H9 (cell line): ENCODE data around the gene DNAL1. TPM values are rescaled to one million over a fixed set of nuclear protein-coding genes. Genes with fewer than 3 reads are reported as not detected.

ENCODE experiments used
- DNase-seq: peaks from one replicate; pipeline ENCODE4 v3.0.0-alpha.2; 2017
- H2AFZ ChIP-seq: one replicate; pipeline ENCODE4 v1.6.1; 2013; ENCODE audit warnings: mild to moderate bottlenecking, low read length, control low read depth, moderate library complexity
- H2AK5ac ChIP-seq: 2 replicates; pipeline ENCODE4 v1.6.1; 2013; ENCODE audit warnings: low read length, control low read depth, mixed read lengths; ENCODE audit not compliant: insufficient read length
- H2BK120ac ChIP-seq: one replicate; pipeline ENCODE4 v1.6.1; 2013; ENCODE audit warnings: low read depth, mild to moderate bottlenecking, low read length, control low read depth, inconsistent platforms; ENCODE audit not compliant: poor library complexity, severe bottlenecking
- H2BK12ac ChIP-seq: 2 replicates; pipeline ENCODE4 v1.6.1; 2013; ENCODE audit warnings: low read length, control low read depth, mixed read lengths, low read depth; ENCODE audit not compliant: insufficient read length
- H2BK15ac ChIP-seq: 2 replicates; pipeline ENCODE4 v1.6.1; 2013; ENCODE audit warnings: low read depth, low read length, control low read depth
- H2BK20ac ChIP-seq: one replicate; pipeline ENCODE4 v1.6.1; 2013; ENCODE audit warnings: low read depth, mild to moderate bottlenecking, low read length, control low read depth, inconsistent platforms; ENCODE audit not compliant: poor library complexity, severe bottlenecking
- H2BK5ac ChIP-seq: 2 replicates; pipeline ENCODE4 v1.6.1; 2013; ENCODE audit warnings: low read length, control low read depth, mixed read lengths; ENCODE audit not compliant: insufficient read length
- H3K14ac ChIP-seq: 2 replicates; pipeline ENCODE4 v1.6.1; 2013; ENCODE audit warnings: low read length, control low read depth; ENCODE audit not compliant: insufficient read depth
- H3K18ac ChIP-seq: 2 replicates; pipeline ENCODE4 v1.6.1; 2013; ENCODE audit warnings: low read depth, mild to moderate bottlenecking, mixed read lengths, low read length, control low read depth; ENCODE audit not compliant: insufficient read length
- H3K23ac ChIP-seq: 2 replicates; pipeline ENCODE4 v1.6.1; 2013; ENCODE audit warnings: low read length, control low read depth, mixed read lengths, low read depth; ENCODE audit not compliant: insufficient read length
- H3K23me2 ChIP-seq: 2 replicates; pipeline ENCODE4 v1.6.1; 2013; ENCODE audit warnings: low read depth, mild to moderate bottlenecking, mixed read lengths, low read length, control low read depth; ENCODE audit not compliant: insufficient read length, poor library complexity, severe bottlenecking
- H3K27ac ChIP-seq: 2 replicates; pipeline ENCODE4 v1.5.1; 2013; ENCODE audit warnings: low read length, control low read depth, mixed read lengths, low read depth; ENCODE audit not compliant: insufficient read length
- H3K27me3 ChIP-seq: 2 replicates; pipeline ENCODE4 v1.6.1; 2013; ENCODE audit warnings: low read length, control low read depth, inconsistent platforms; ENCODE audit not compliant: insufficient read depth
- H3K4ac ChIP-seq: 2 replicates; pipeline ENCODE4 v1.6.1; 2013; ENCODE audit warnings: low read depth, mild to moderate bottlenecking, control low read depth, inconsistent platforms, low read length, moderate library complexity
- H3K4me1 ChIP-seq: 2 replicates; pipeline ENCODE4 v1.6.1; 2013; ENCODE audit warnings: low read length, control low read depth, inconsistent platforms; ENCODE audit not compliant: insufficient read depth
- H3K4me2 ChIP-seq: 2 replicates; pipeline ENCODE4 v1.6.1; 2013; ENCODE audit warnings: low read length, control low read depth, mixed read lengths; ENCODE audit not compliant: insufficient read length, insufficient read depth
- H3K56ac ChIP-seq: 2 replicates; pipeline ENCODE4 v1.6.1; 2013; ENCODE audit warnings: low read depth, mild to moderate bottlenecking, mixed read lengths, low read length, control low read depth; ENCODE audit not compliant: insufficient read length
- H3K79me1 ChIP-seq: 2 replicates; pipeline ENCODE4 v1.6.1; 2013; ENCODE audit warnings: low read depth, mild to moderate bottlenecking, moderate library complexity, low read length, control low read depth, inconsistent platforms; ENCODE audit not compliant: insufficient read depth, poor library complexity, severe bottlenecking
- H3K79me2 ChIP-seq: 2 replicates; pipeline ENCODE4 v1.6.1; 2013; ENCODE audit warnings: low read length, control low read depth, inconsistent platforms; ENCODE audit not compliant: insufficient read depth
- H3K9ac ChIP-seq: 2 replicates; pipeline ENCODE4 v1.6.1; 2013; ENCODE audit warnings: low read length, control low read depth, mixed read lengths; ENCODE audit not compliant: insufficient read length; ENCODE audit errors: extremely low read depth
- H3K9me3 ChIP-seq: one replicate; pipeline ENCODE4 v1.6.1; 2013; ENCODE audit warnings: low read depth, low read length, inconsistent platforms; ENCODE audit not compliant: control insufficient read depth
- H3T11ph ChIP-seq: one replicate; pipeline ENCODE4 v1.6.1; 2013; ENCODE audit warnings: mild to moderate bottlenecking, low read length, control low read depth, inconsistent platforms
- H4K20me1 ChIP-seq: one replicate; pipeline ENCODE4 v1.6.1; 2013; ENCODE audit not compliant: control insufficient read depth, insufficient read length, insufficient read depth
- H4K5ac ChIP-seq: 2 replicates; pipeline ENCODE4 v1.6.1; 2013; ENCODE audit warnings: low read depth, mild to moderate bottlenecking, mixed read lengths, low read length, control low read depth; ENCODE audit not compliant: insufficient read length
- H4K8ac ChIP-seq: replicated peaks from 2 replicates; pipeline ENCODE4 v1.6.1; 2013; ENCODE audit warnings: low read length, control low read depth, mixed read lengths, low read depth; ENCODE audit not compliant: insufficient read length
- H4K91ac ChIP-seq: 2 replicates; pipeline ENCODE4 v1.6.1; 2013; ENCODE audit warnings: low read depth, mild to moderate bottlenecking, moderate library complexity, mixed read lengths, low read length, control low read depth; ENCODE audit not compliant: insufficient read length
- H3K27ac Mint-ChIP-seq, 3 experiments: 2 replicates in 2 of 3; 3 replicates in 1 of 3; pipeline ENCODE4 v1.8.0; 2020 to 2021; ENCODE audit warnings: mixed read lengths in 3 of 3, mild to moderate bottlenecking in 1 of 3, moderate library complexity in 1 of 3
- H3K27me3 Mint-ChIP-seq: 2 replicates; pipeline ENCODE4 v1.8.0; 2021; ENCODE audit warnings: low read depth, mild to moderate bottlenecking, moderate library complexity, mixed read lengths
- H3K36me3 Mint-ChIP-seq, 3 experiments: 2 replicates in 2 of 3; 3 replicates in 1 of 3; pipeline ENCODE4 v1.8.0; 2020 to 2021; ENCODE audit warnings: low read depth in 3 of 3, mixed read lengths in 3 of 3; ENCODE audit not compliant: insufficient read depth in 1 of 3
- H3K4me1 Mint-ChIP-seq, 2 experiments: 2 replicates each; pipeline ENCODE4 v1.8.0; 2020; ENCODE audit warnings: mixed read lengths in 2 of 2
- H3K4me3 Mint-ChIP-seq, 2 experiments: 2 replicates in 1 of 2; 3 replicates in 1 of 2; pipeline ENCODE4 v1.8.0; 2020 to 2021; ENCODE audit warnings: mild to moderate bottlenecking in 2 of 2, mixed read lengths in 2 of 2, moderate library complexity in 1 of 2
- H3K9me3 Mint-ChIP-seq, 2 experiments: 2 replicates in 1 of 2; 3 replicates in 1 of 2; pipeline ENCODE4 v1.8.0; 2020; ENCODE audit warnings: mild to moderate bottlenecking in 2 of 2, mixed read lengths in 2 of 2, moderate library complexity in 1 of 2
- WGBS: extraction: QIAGEN DNeasy Blood & Tissue Kit; methylation state at CpG from one replicate; pipeline ENCODE4 v1.1.7; 2013; ENCODE audit warnings: missing lambda C conversion rate, low lambda C conversion rate, mixed read lengths; ENCODE audit not compliant: insufficient read length; ENCODE audit errors: extremely low coverage; 5-methylcytosine and 5-hydroxymethylcytosine counted together
- total RNA-seq: library from RNA; stranded (reverse); gene quantifications from 2 replicates; pipeline ENCODE4 v1.2.1, GENCODE V29; 2021
- TF ChIP-seq, protein P1 (sequence below): fragments of 200-600 bp; sonication (generic); conservative IDR thresholded peaks from 3 replicates; pipeline ENCODE4 v1.8.0; 2021; ENCODE audit warnings: antibody characterized with exemption, mild to moderate bottlenecking

DNAL1 gene
- total RNA-seq, 1 experiment from 2014 or later = 17.7 TPM

DNA sequence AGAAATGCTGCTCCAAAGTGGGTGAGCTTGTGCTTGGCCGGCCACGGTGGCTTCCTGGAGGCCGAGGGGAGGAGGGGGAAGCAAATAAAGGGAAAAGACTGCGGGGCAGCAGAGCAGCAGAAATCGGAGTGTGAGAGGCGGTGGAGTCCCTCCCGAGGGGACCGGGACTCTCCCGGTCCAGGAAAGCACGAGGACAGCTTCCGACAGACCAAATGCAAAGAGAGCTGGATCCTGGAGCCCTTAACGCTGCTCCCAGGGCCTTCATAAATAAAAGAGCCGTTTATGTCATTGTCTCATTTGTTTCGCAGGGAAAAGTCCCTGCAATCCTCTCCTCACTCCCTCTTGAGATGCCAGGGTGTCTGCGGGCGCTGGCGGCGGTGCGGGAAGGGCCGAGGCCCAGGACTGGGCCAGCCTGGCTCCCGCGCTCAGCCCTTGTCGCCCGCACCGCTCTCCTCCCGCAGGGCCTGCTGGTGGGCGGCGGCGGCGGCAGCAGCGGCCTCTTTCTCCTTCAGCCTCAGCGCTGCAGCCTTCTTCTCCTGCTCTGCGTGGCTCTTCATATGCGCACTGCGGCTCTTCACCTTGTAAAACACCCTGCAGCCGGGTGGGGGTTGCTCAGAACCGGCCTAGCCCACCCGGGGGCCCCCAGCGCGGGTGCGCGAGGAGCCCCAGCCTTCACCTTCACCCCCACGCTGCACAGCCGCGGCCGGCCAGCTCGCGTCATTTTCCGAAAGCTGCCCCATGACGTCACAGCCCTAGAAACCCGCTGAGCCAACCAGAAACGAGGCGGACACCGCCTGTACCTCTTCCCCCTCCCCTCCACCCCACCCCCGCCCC lies 73.8 kb downstream of the DNAL1 start:
- Histone ChIP-seq H4K8ac (no peak overlapping the region), H3K9me3 (no peaks in the 10 kb centered on the region), H4K91ac (no peak overlapping the region), H2BK12ac (no peak overlapping the region), H3K23me2 (peaks cover 11% of the 10 kb centered on the region), H2AK5ac (no peak overlapping the region), H2BK120ac (peak overlapping the region; percentile 1), H3K4ac (no peak overlapping the region), H3K27me3 (no peaks in the 10 kb centered on the region), H3K56ac (no peak overlapping the region), H4K20me1 (no peaks in the 10 kb centered on the region), H3K79me1 (no peaks in the 10 kb centered on the region), H2AFZ (no peak overlapping the region), H3K4me2 (peak overlapping the region; percentile 35), H3K27ac (no peak overlapping the region), H2BK15ac (no peak overlapping the region), H2BK5ac (no peak overlapping the region), H3K18ac (peak overlapping the region; percentile 91), H2BK20ac (no peak overlapping the region), H3K14ac (peak overlapping the region; percentile 89), H3K9ac (peak overlapping the region; percentile 49), H4K5ac (no peak overlapping the region), H3K79me2 (no peaks in the 10 kb centered on the region), H3K4me1 (peaks cover 6% of the 10 kb centered on the region; the same call in 1 of the 2 replicates), H3K23ac (no peak overlapping the region), H3T11ph (no peak overlapping the region)
- H3K36me3 Mint-ChIP-seq = peaks cover 1 to 14% (median 10%) of the 10 kb centered on the region in 3 experiments
- H3K4me3 Mint-ChIP-seq = peak overlapping the region; percentile 76 to 92
- H3K4me1 Mint-ChIP-seq = peaks cover 53 to 59% of the 10 kb centered on the region in 2 experiments
- peaks cover 7% of the 10 kb centered on the region for H3K27me3 Mint-ChIP-seq
- H3K9me3 Mint-ChIP-seq = no peaks in the 10 kb centered on the region; a peak in 1 of 5 replicates
- TF ChIP-seq, protein P1, sequence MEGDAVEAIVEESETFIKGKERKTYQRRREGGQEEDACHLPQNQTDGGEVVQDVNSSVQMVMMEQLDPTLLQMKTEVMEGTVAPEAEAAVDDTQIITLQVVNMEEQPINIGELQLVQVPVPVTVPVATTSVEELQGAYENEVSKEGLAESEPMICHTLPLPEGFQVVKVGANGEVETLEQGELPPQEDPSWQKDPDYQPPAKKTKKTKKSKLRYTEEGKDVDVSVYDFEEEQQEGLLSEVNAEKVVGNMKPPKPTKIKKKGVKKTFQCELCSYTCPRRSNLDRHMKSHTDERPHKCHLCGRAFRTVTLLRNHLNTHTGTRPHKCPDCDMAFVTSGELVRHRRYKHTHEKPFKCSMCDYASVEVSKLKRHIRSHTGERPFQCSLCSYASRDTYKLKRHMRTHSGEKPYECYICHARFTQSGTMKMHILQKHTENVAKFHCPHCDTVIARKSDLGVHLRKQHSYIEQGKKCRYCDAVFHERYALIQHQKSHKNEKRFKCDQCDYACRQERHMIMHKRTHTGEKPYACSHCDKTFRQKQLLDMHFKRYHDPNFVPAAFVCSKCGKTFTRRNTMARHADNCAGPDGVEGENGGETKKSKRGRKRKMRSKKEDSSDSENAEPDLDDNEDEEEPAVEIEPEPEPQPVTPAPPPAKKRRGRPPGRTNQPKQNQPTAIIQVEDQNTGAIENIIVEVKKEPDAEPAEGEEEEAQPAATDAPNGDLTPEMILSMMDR = no peak
- DNase-seq = peak; percentile 87
- WGBS = no CpG with 5 or more reads among the region's 55 CpGs
- peak overlapping the region; percentile 79 to 97 (median 95) for H3K27ac Mint-ChIP-seq
